HuH-7 (cell line): ENCODE measurements around the gene CTXN2.

Experiments used
- DNase-seq: peaks from one replicate; pipeline ENCODE4 v3.0.0; 2011; ENCODE audit warnings: low spot score

CTXN2 gene

GRCh38 chr15:48191574-48192225 lies at the start of gene CTXN2:
TSS of gene CTXN2 (plus strand) at chr15:48191665. CDS start at chr15:48201301, 9,636 bp downstream.
- no peak for DNase-seq

GRCh38 chr15:48143856-48144255 lies 47.6 kb upstream of the CTXN2 start:
- no peak for DNase-seq

GRCh38 chr15:48144889-48145288 lies 46.6 kb upstream of the CTXN2 start:
- DNase-seq = no peak

GRCh38 chr15:48145923-48146322 lies 45.5 kb upstream of the CTXN2 start:
- DNase-seq = no peak

- DNase-seq = no peak
These were observed 44.1 kb upstream of the CTXN2 start for GRCh38 chr15:48147358-48147757.

GRCh38 chr15:48149858-48150257 lies 41.6 kb upstream of the CTXN2 start:
- no peak for DNase-seq

GRCh38 chr15:48153526-48153925 lies 37.9 kb upstream of the CTXN2 start:
- no peak for DNase-seq

- DNase-seq = no peak
These were observed 22.8 kb upstream of the CTXN2 start for GRCh38 chr15:48168616-48169015.

GRCh38 chr15:48170981-48171380 lies 20.5 kb upstream of the CTXN2 start:
- no peak for DNase-seq

- no peak for DNase-seq
These were observed 16.3 kb upstream of the CTXN2 start for GRCh38 chr15:48175126-48175525.

GRCh38 chr15:48176112-48176511 lies 15.4 kb upstream of the CTXN2 start:
- no peak for DNase-seq

- no peak for DNase-seq
These were observed 14.5 kb upstream of the CTXN2 start for GRCh38 chr15:48176957-48177356.

- DNase-seq = peak; percentile 8
These were observed 14.1 kb upstream of the CTXN2 start for GRCh38 chr15:48177383-48177765.

GRCh38 chr15:48177766-48178647 lies 13.5 kb upstream of the CTXN2 start, which contains the start of gene MYEF2:
TSS of gene MYEF2 (minus strand) at chr15:48178295. CDS start at chr15:48178237, 58 bp downstream.
- DNase-seq = peak; percentile 56

- no peak for DNase-seq
These were observed 12.9 kb upstream of the CTXN2 start for GRCh38 chr15:48178648-48178931.

- no peak for DNase-seq
These were observed 8.7 kb upstream of the CTXN2 start for GRCh38 chr15:48182749-48183148.

- DNase-seq = no peak
These were observed 5.9 kb upstream of the CTXN2 start for GRCh38 chr15:48185529-48185928.

GRCh38 chr15:48186271-48186670 lies 5.2 kb upstream of the CTXN2 start:
- DNase-seq = no peak

- DNase-seq = peak; percentile 34
These were observed 412 bp upstream of the CTXN2 start for GRCh38 chr15:48190932-48191573.

- no peak for DNase-seq
These were observed 10.6 kb downstream of the CTXN2 start for GRCh38 chr15:48202068-48202467.

- DNase-seq = no peak
These were observed 14.5 kb downstream of the CTXN2 start, which contains the start of gene SLC12A1 for GRCh38 chr15:48205981-48206380. TSS of gene SLC12A1 (plus strand) at chr15:48206302. CDS start at chr15:48207720, 1,418 bp downstream.

- no peak for DNase-seq
These were observed 29.8 kb downstream of the CTXN2 start for GRCh38 chr15:48221261-48221660.

GRCh38 chr15:48221885-48222284 lies 30.4 kb downstream of the CTXN2 start:
- no peak for DNase-seq
